GM19452 (cell line): ENCODE measurements around the gene HOOK1.
"Not testable (repeated sequence)": the region's sequence is repeated elsewhere in the genome, so short reads cannot be mapped to it uniquely, and the experiment has no call there.

Experiments
- ATAC-seq: cut with Tn5 transposase; IDR thresholded peaks from one replicate; pipeline ENCODE4 v1.9.1; 2021; ENCODE audit not compliant: unreplicated experiment

The HOOK1 gene

GRCh38 chr1:59819566-59820438 lies 5.1 kb downstream of the HOOK1 start:
- peak; percentile 64 for ATAC-seq

GRCh38 chr1:59827055-59827643 lies 12.4 kb downstream of the HOOK1 start:
- no peak for ATAC-seq

DNA sequence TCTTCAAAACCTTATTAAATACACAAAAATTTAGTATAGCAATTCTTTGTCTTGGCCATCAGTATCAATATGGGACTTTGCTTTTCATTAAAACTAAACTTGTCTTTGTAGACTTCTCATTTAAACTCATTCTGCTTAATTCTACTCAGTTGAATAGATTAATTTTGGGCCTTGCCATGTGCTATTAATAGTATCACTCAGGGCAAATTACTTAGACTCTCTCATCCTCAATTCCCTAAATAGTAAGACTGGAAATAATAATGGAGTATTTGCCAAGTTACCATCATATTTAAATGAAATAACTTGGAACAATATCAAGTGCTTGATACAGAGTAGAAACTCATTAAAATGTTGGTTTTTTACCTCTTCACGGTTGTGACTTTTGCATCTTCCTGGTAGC lies 13.4 kb downstream of the HOOK1 start:
- ATAC-seq = no peak

DNA sequence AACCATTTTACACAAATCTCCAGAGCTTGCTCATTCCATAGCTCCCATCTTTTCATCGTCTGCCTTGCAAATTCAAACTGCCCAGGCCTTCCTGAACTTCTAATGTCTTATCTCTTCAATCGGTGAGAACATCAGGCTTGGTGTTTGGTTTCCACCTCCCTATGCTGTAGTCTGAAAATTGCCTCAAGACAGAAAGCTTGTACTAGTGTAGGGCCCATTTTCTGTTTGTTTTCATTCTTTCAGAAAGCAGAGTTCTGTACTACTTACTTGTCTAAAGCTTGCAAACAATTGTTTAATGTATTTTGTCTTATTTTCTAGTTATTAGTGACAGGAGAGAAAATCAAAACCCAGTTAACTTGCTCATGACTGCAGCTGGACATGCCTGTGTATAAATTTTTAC lies 16.8 kb downstream of the HOOK1 start:
- ATAC-seq = no peak

GRCh38 chr1:59833022-59833421 lies 18.3 kb downstream of the HOOK1 start:
- no peak for ATAC-seq

DNA sequence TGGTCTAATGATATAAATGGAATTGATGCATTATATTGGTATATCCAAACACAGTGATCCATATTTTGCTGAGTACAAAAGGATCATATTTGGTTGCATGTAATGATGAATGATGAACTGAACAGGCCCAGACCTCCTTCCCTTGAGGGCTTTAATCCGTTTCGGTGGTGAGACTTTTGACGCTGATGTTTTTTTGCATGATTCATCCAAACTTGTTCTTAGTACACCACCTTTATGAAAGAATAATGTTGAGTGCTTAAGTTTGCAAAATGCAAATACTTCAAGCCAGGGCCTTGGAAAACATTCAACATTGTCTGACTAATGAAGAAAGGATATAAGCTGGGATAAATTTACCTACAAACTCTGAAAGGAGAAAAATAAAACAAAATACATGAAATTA lies 19.2 kb downstream of the HOOK1 start:
- no peak for ATAC-seq

DNA sequence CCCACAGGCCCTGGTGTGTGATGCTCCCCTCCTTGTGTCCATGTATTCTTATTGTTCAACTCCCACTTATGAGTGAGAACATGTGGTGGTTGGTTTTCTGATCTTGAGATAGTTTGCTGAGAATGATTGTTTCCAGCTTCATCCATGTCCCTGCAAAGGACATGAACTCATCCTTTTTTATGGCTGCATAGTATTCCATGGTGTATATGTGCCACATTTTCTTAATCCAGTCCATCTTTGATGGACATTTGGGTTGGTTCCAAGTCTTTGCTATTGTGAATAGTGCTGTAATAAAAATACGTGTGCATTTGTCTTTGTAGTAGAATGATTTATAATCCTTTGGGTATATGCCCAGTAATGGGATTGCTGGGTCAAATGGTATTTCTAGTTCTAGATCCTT lies 23.1 kb downstream of the HOOK1 start:
- ATAC-seq = not testable (repeated sequence)

- ATAC-seq = no peak
Observed at GRCh38 chr1:59845091-59845490, 30.3 kb downstream of the HOOK1 start.

GRCh38 chr1:59846209-59846894 lies 31.6 kb downstream of the HOOK1 start:
- no peak for ATAC-seq

DNA sequence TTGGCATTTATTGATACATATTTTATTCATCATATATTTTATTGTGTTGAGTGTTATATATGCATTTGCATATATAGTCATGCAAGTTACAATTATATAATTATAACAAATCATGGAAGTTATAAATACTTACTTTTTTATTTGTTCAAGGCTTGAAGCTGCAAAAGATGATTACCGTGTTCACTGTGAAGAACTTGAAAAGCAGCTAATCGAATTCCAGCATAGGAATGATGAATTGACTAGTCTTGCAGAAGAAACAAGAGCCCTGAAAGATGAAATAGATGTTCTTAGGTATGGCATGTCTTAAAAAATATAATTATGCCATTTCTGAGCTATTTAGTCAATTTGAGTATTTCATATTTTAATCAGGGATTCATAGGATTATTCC lies 32.1 kb downstream of the HOOK1 start:
- ATAC-seq = no peak

GRCh38 chr1:59852117-59852516 lies 37.4 kb downstream of the HOOK1 start:
- no peak for ATAC-seq

- ATAC-seq = not testable (repeated sequence)
Observed at GRCh38 chr1:59855297-59855696, 40.5 kb downstream of the HOOK1 start.

- no peak for ATAC-seq
Observed at GRCh38 chr1:59856725-59857338, 42.1 kb downstream of the HOOK1 start.

DNA sequence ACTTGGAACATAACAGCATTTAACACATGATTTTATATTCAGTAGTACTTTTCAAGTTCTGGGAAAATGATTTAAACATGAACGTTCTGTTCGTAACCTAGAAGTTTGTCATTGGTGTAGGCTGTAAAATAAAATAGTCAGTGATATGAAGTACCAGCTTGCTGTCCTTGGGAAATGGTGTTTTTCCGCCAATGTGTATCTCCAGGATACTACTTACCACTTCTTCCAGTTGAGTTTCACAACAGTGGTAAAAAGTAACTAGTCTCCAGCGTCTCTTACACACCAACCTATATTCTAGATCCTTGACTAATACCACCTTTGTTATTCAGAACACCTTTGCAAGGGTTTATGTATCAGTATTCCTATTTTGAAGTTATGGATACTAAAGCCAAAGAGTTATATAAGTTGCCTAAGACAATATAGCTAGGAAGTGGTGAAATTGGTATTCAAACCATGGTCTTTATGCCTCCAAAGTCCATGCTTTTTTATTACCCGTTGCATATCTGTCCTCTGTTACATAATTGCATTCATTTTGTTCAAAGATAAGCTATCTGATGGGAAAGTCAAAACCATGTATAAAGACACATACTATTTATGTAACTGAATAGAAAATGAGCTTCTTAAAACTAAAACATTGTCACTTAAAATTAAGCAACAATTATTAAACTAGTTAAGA lies 43.1 kb downstream of the HOOK1 start:
- no peak for ATAC-seq

DNA sequence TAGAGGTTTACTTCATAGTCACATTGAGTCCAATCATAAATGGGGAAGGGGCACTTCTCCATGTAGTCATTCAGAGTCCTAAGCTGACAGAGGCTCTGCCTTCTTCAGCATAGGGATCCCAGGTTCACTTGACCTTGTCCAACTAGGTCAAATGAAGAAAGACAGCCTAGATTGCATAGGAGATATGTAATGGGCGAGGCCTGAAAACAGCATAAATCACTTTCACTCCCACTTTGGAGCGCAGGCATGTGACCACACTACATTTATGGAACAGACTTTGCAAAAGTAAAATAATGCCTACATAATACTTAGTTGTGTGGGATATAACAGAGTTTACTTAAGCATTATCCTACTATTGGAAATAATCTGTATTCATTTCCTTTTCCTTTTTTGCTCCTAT lies 51.7 kb downstream of the HOOK1 start:
- ATAC-seq = no peak

DNA sequence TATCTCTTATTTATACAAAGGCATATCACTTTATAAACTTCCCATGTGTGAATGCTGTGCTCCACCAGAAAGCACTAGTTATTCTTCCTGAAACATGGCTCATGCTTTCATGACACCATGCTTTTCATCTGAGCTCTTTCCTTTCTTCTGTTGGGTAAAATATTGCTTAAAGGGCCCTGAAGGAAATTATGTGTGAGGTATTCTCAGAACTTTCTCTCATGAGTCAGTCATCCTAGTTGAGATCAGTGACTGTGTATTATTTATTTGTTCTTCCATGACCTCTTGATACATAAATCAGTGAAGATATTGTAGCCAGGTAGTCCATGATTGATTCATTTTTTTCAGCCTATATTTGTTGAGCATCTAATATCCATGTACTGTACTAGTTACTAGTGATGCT lies 57.0 kb downstream of the HOOK1 start:
- ATAC-seq = no peak

GRCh38 chr1:59877108-59877682 lies 62.4 kb downstream of the HOOK1 start:
- ATAC-seq = no peak

DNA sequence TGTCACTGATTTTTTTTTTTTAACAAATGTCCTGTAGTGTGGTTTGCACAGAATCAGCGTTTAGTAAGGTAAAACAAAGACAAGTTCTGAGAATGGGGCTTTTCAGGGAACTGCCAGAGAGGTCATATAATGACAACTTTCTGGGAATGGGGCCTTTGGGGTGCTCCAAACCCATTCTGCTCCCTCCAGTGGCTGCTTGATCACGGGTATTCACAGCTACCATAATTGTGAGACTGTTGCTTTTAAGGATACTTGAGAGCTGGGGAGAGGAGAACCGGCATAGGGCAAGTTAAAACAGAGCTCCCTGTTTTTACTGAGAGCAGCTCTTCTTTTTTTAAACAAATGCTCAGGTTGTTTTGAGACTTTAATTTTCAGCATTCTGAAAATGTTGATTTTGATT lies 63.6 kb downstream of the HOOK1 start:
- ATAC-seq = no peak

DNA sequence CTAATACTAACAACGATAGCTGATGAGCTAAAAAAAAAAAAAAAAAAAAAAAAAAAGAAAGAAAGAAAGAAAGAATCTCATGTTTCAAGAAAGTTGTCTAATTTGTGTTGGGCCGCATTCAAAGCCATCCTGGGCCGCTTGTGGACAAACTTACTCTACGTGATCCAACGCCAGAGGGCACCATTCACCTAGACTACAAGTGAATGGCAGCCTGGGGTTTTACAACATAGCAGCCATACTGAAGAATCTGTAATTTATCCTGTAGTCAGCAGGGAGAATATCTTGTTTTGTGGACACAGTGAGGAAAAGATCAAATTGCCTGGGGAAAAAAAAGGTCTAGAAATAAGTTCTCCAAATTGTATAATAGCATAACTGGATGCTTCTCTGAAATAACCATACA lies 64.8 kb downstream of the HOOK1 start:
- peak; percentile 56 for ATAC-seq

GRCh38 chr1:59879996-59880505 lies 65.3 kb downstream of the HOOK1 start:
- ATAC-seq = no peak

DNA sequence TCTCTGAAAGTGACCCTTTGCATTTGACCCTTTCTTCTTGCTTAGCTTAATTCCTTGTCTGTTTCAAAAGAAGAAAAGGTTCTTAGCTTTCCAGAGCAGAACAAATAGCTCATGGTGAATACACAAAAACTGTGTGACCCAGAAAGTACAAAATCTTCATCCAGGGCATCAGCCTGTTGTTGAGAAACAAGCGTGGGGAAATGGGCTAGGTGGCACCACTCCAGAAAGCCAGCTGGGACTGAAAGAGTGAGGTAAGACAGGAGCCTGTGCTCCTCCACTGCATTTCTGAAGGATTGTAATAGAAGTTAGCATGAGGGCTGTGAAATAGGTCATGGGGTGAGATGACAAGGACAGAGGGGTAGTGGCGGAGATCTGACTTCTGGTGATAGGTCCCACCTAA lies 66.0 kb downstream of the HOOK1 start:
- ATAC-seq = no peak
